RWPE2 (cell line): ENCODE results near the gene CASKIN2.

Source experiments
- ATAC-seq: fragments of 200-7000 bp; cut with Tn5 transposase; 3 replicates; pipeline ENCODE4 v1.9.1; 2021; ENCODE audit warnings: low read depth
- DNase-seq: peaks from one replicate; pipeline ENCODE4 v3.0.0-alpha.2; 2020; ENCODE audit warnings: low spot score
- H3K27ac ChIP-seq: fragments of 450-650 bp; 2 replicates; pipeline ENCODE4 v1.5.1; 2017; ENCODE audit warnings: mild to moderate bottlenecking; ENCODE audit not compliant: poor library complexity, severe bottlenecking
- H3K27me3 ChIP-seq: fragments of 250-450 bp; sonication (Bioruptor Pico); 2 replicates; pipeline ENCODE4 v1.5.1; 2021; ENCODE audit warnings: mild to moderate bottlenecking, moderate library complexity; ENCODE audit not compliant: insufficient read depth, poor library complexity, severe bottlenecking
- H3K36me3 ChIP-seq: fragments of 250-450 bp; sonication (Bioruptor Pico); 2 replicates; pipeline ENCODE4 v1.5.1; 2020; ENCODE audit warnings: low read depth, mild to moderate bottlenecking, moderate library complexity
- H3K4me1 ChIP-seq: fragments of 250-450 bp; sonication (Bioruptor Pico); 2 replicates; pipeline ENCODE4 v1.5.1; 2021; ENCODE audit warnings: mild to moderate bottlenecking, moderate library complexity; ENCODE audit not compliant: insufficient read depth, poor library complexity, severe bottlenecking
- H3K4me3 ChIP-seq: fragments of 250-450 bp; sonication (Bioruptor Pico); 2 replicates; pipeline ENCODE4 v1.5.1; 2021; ENCODE audit warnings: mild to moderate bottlenecking, moderate library complexity; ENCODE audit not compliant: severe bottlenecking
- H3K9me3 ChIP-seq: fragments of 250-450 bp; sonication (Bioruptor Pico); 2 replicates; pipeline ENCODE4 v1.5.1; 2021; ENCODE audit warnings: mild to moderate bottlenecking, moderate library complexity; ENCODE audit not compliant: severe bottlenecking
- CTCF ChIP-seq: fragments of 450-650 bp; IDR thresholded peaks from one replicate; pipeline ENCODE4 v1.5.1; 2017; ENCODE audit warnings: mild to moderate bottlenecking, moderate library complexity; ENCODE audit not compliant: poor library complexity, severe bottlenecking

The CASKIN2 gene

DNA sequence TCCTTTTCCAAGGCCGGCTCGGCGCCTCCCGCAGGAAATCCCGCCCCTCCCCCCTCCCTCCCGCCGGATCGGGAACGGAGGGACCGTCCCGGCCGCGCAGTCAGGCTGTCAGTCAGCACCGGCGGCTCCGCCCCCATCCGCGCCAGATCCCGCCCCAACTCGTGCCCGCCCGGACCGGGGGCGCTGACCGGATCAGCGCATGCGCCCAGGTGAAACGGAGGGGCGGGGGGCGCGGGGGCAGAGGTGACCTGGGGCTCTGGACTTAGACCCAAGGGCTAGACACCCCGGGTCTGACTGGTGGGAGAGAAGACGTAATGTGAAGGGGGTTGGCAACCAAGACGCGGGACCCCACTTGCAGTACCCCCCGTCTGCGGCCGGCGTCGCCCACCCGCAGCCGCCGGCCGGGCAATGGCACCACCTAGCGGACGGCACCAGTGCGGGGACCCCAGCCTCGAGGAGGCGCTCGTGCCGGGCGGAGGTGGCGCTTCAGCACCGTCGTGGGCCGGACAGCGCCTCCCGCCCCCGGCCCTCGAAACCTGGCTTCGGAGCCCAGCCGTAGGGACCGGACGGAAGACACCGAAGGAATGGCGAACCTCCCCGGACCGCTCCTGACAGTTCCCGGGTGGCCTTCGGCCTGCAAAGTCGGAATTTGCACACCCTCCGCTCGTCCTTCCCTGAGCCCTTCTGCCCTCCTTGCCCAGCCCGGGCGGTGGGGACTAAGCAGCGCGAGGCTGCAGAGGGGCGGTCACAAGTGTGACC lies at the start of gene CASKIN2:
TSS of gene CASKIN2 (minus strand) at position 42 of the 759 bp plus-strand sequence. CDS start 1,733 bp downstream, outside the sequence.
- peak; percentile 63 for ATAC-seq
- TF ChIP-seq CTCF, result peak; percentile 99
- H3K4me1 ChIP-seq, result peaks cover 6% of the 10 kb centered on the region
- peak within 1 kb of the TSS; percentile 73 for H3K27ac ChIP-seq
- peak within 1 kb of the TSS; percentile 98 for H3K4me3 ChIP-seq
- no peaks in the 10 kb centered on the region for H3K27me3 ChIP-seq
- peak; percentile 96 for DNase-seq
- no peaks in the 10 kb centered on the region for H3K9me3 ChIP-seq
- peaks cover 51% of the 10 kb centered on the region for H3K36me3 ChIP-seq

- DNase-seq (peak; percentile 72), ATAC-seq (peak; percentile 84)
- Histone ChIP-seq H3K27me3 (no peaks in the 10 kb centered on the region), H3K4me3 (no peak overlapping the region), H3K27ac (no peak overlapping the region), H3K4me1 (no peaks in the 10 kb centered on the region), H3K9me3 (no peaks in the 10 kb centered on the region), H3K36me3 (peaks cover 3% of the 10 kb centered on the region; the same call in 1 of the 2 replicates)
- TF ChIP-seq CTCF, result no peak
These were observed 49.7 kb upstream of the CASKIN2 start for GRCh38 chr17:75565066-75565465.

DNA sequence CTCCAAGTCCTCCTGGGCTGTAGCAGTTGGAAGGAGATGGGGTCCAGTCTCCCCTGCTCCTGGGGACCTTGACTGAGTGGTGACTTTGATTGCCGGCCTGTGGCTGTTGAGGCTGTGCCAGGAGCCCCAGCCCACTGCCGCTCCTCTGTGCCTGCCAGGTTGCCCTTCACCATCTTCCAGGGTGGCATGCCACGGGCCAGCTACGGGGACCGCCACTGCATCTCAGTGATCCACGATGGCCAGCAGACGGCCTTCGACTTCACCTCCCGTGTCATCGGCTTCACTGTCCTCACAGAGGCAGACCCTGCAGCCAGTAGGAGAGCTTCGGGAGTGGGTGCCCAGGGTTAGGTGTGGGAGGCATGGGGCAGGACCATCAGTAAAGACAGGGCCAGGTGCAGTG lies 48.9 kb upstream of the CASKIN2 start:
- Histone ChIP-seq H3K27ac (no peak overlapping the region), H3K9me3 (no peaks in the 10 kb centered on the region), H3K27me3 (no peaks in the 10 kb centered on the region), H3K4me1 (no peaks in the 10 kb centered on the region), H3K4me3 (no peak overlapping the region), H3K36me3 (peaks cover 3% of the 10 kb centered on the region; the same call in 1 of the 2 replicates)
- DNase-seq (no peak), ATAC-seq (no peak)
- no peak for TF ChIP-seq CTCF

DNA sequence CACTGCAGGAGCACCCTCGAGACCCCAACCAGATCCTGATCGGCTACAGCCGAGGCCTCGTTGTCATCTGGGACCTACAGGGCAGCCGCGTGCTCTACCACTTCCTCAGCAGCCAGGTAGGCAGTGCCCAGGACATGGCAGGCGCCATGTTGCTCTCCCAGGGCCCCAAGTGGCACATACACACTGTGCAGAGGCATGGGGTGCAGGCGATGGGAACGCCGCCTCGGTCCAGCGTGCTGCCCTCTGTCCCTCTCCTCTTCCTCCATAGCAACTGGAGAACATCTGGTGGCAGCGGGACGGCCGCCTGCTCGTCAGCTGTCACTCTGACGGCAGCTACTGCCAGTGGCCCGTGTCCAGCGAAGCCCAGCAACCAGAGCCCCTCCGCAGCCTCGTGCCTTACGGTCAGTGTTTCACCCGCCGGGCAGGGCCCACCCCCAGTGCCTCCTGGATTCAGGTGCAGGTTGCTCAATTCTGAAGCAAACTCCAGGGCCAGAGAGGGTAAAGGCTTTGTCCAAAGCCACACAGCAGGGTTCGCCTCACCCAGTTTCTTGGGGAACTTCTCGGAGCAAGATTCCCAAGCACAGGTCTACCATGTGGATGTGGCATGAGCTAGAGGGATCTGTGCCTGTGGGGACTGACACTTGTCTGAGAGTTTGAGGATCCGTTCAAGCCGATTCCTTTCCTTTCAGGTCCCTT lies 47.9 kb upstream of the CASKIN2 start:
- no peaks in the 10 kb centered on the region for H3K27me3 ChIP-seq

More for the DNA sequence above, 47.9 kb upstream of the CASKIN2 start:
- no peak for TF ChIP-seq CTCF
- no peak overlapping the region for H3K27ac ChIP-seq
- DNase-seq, result no peak
- peaks cover 3% of the 10 kb centered on the region; the same call in 1 of the 2 replicates for H3K36me3 ChIP-seq
- H3K4me3 ChIP-seq, result no peak overlapping the region
- no peaks in the 10 kb centered on the region for H3K9me3 ChIP-seq
- ATAC-seq, result no peak
- no peaks in the 10 kb centered on the region for H3K4me1 ChIP-seq
